ENCODE data around the gene EHHADH. TPM values are rescaled to one million over a fixed set of nuclear protein-coding genes. Genes with fewer than 3 reads are reported as not detected.

EHHADH gene
- total RNA-seq, 4 donors from 2014 or later = 4.8 to 7.1 (median 6.3) TPM

DNA sequence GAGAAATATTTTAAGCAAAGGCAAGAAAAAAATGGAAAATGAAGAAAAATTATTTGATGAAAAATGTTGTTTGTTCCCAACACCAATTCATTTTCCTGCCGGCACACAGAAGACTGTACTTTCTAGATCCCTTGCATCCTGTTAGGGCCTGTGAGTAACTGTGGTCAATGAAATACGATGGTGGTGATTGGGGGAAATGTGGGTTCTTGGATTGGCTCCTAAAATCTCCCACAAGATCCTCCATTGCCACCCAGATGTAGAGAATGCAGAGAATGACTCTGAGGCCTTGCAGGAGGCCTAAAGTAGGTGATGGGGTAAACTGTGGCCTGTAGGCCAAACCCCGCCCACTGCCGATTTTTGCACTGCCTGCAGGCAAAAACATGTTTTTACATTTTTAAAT lies 54.6 kb downstream of the EHHADH start:
- Histone ChIP-seq H3K27me3 (no peaks in the 10 kb centered on the region), H3K9me3 (no peaks in the 10 kb centered on the region), H3K4me1 (no peaks in the 10 kb centered on the region), H3K27ac (no peak overlapping the region), H3K36me3 (peaks cover 2% of the 10 kb centered on the region), H3K4me3 (no peak overlapping the region)
- TF ChIP-seq POLR2A (IDR thresholded peaks at IDR 0.05) (no peak), EP300 (IDR thresholded peaks at IDR 0.05) (no peak), POLR2AphosphoS5 (IDR thresholded peaks at IDR 0.05) (no peak)
- TF ChIP-seq, protein P1, sequence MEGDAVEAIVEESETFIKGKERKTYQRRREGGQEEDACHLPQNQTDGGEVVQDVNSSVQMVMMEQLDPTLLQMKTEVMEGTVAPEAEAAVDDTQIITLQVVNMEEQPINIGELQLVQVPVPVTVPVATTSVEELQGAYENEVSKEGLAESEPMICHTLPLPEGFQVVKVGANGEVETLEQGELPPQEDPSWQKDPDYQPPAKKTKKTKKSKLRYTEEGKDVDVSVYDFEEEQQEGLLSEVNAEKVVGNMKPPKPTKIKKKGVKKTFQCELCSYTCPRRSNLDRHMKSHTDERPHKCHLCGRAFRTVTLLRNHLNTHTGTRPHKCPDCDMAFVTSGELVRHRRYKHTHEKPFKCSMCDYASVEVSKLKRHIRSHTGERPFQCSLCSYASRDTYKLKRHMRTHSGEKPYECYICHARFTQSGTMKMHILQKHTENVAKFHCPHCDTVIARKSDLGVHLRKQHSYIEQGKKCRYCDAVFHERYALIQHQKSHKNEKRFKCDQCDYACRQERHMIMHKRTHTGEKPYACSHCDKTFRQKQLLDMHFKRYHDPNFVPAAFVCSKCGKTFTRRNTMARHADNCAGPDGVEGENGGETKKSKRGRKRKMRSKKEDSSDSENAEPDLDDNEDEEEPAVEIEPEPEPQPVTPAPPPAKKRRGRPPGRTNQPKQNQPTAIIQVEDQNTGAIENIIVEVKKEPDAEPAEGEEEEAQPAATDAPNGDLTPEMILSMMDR (IDR thresholded peaks at IDR 0.05) = no peak
- no peak for DNase-seq (ENCODE audit: low spot score in 2 of 2)
- 79% methylated on average over 4 of the region's 4 CpGs for WGBS

GRCh38 chr3:185197068-185197467 lies 56.8 kb downstream of the EHHADH start:
- H3K36me3 ChIP-seq = peaks cover 9% of the 10 kb centered on the region
- DNase-seq (ENCODE audit: low spot score in 2 of 2) = no peak
- no peak overlapping the region for H3K27ac ChIP-seq
- no peaks in the 10 kb centered on the region for H3K9me3 ChIP-seq
- TF ChIP-seq POLR2AphosphoS5 (IDR thresholded peaks at IDR 0.05) (no peak), POLR2A (IDR thresholded peaks at IDR 0.05) (no peak), EP300 (IDR thresholded peaks at IDR 0.05) (no peak)
- TF ChIP-seq, protein P1 (IDR thresholded peaks at IDR 0.05) = no peak
- H3K4me3 ChIP-seq = no peak overlapping the region
- no peaks in the 10 kb centered on the region for H3K4me1 ChIP-seq
- no peaks in the 10 kb centered on the region for H3K27me3 ChIP-seq
- WGBS = 95% methylated on average over 2 of the region's 2 CpGs

DNA sequence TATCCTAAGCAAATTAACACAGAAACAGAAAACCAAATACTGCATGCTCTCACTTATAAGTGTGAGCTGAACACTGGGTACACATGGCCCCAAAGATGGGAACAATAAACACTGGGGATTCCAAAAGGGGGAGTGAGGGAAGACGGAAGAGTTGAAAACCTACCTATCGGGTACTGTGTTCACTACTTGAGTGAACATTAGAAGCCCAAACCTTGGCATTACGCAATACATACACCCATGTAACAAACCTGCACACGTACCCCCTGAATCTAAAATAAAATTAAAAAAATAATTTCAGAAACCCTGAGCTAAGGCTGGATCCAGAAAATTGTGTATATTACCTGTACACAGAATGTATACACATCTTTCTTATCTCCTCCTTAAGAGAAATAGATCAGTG lies 58.2 kb downstream of the EHHADH start:
- no peaks in the 10 kb centered on the region for H3K9me3 ChIP-seq
- peaks cover 9% of the 10 kb centered on the region for H3K36me3 ChIP-seq
- no peak for TF ChIP-seq POLR2A (IDR thresholded peaks at IDR 0.05)
- TF ChIP-seq POLR2AphosphoS5 (IDR thresholded peaks at IDR 0.05) = no peak
- TF ChIP-seq, protein P1 (IDR thresholded peaks at IDR 0.05) = no peak
- no peak for TF ChIP-seq EP300 (IDR thresholded peaks at IDR 0.05)
- DNase-seq (ENCODE audit: low spot score in 2 of 2) = no peak
- H3K27ac ChIP-seq = no peak overlapping the region
- no peaks in the 10 kb centered on the region for H3K4me1 ChIP-seq
- WGBS = 94% methylated on average over 4 of the region's 4 CpGs
- H3K4me3 ChIP-seq = no peak overlapping the region
- H3K27me3 ChIP-seq = no peaks in the 10 kb centered on the region

- Histone ChIP-seq H3K4me3 (no peak overlapping the region), H3K27me3 (no peaks in the 10 kb centered on the region), H3K4me1 (no peaks in the 10 kb centered on the region), H3K36me3 (peaks cover 9% of the 10 kb centered on the region), H3K27ac (no peak overlapping the region), H3K9me3 (no peaks in the 10 kb centered on the region)
- DNase-seq (ENCODE audit: low spot score in 2 of 2) = no peak
- no peak for TF ChIP-seq POLR2A (IDR thresholded peaks at IDR 0.05)
- no peak for TF ChIP-seq EP300 (IDR thresholded peaks at IDR 0.05)
- TF ChIP-seq, protein P1 (IDR thresholded peaks at IDR 0.05) = no peak
- no peak for TF ChIP-seq POLR2AphosphoS5 (IDR thresholded peaks at IDR 0.05)
Observed at GRCh38 chr3:185188816-185189215, 65.0 kb downstream of the EHHADH start.

- WGBS = 63% methylated on average over 2 of the region's 2 CpGs
- DNase-seq (ENCODE audit: low spot score in 2 of 2) = no peak
- TF ChIP-seq EP300 (IDR thresholded peaks at IDR 0.05) (no peak), POLR2AphosphoS5 (IDR thresholded peaks at IDR 0.05) (no peak), POLR2A (IDR thresholded peaks at IDR 0.05) (no peak)
- TF ChIP-seq, protein P1 (IDR thresholded peaks at IDR 0.05) = no peak
Observed at GRCh38 chr3:185187391-185187790, 66.5 kb downstream of the EHHADH start.

More at GRCh38 chr3:185187391-185187790, 66.5 kb downstream of the EHHADH start:
- Histone ChIP-seq H3K4me3 (no peak overlapping the region), H3K36me3 (peaks cover 4% of the 10 kb centered on the region), H3K27me3 (no peaks in the 10 kb centered on the region), H3K27ac (no peak overlapping the region), H3K9me3 (no peaks in the 10 kb centered on the region), H3K4me1 (no peaks in the 10 kb centered on the region)
